GM21737 (cell line): ENCODE results near the gene KDR.

Experiments used
- ATAC-seq: cut with Tn5 transposase; IDR thresholded peaks from one replicate; pipeline ENCODE4 v1.9.1; 2021; ENCODE audit warnings: mild to moderate bottlenecking, moderate library complexity; ENCODE audit not compliant: unreplicated experiment

KDR gene

DNA sequence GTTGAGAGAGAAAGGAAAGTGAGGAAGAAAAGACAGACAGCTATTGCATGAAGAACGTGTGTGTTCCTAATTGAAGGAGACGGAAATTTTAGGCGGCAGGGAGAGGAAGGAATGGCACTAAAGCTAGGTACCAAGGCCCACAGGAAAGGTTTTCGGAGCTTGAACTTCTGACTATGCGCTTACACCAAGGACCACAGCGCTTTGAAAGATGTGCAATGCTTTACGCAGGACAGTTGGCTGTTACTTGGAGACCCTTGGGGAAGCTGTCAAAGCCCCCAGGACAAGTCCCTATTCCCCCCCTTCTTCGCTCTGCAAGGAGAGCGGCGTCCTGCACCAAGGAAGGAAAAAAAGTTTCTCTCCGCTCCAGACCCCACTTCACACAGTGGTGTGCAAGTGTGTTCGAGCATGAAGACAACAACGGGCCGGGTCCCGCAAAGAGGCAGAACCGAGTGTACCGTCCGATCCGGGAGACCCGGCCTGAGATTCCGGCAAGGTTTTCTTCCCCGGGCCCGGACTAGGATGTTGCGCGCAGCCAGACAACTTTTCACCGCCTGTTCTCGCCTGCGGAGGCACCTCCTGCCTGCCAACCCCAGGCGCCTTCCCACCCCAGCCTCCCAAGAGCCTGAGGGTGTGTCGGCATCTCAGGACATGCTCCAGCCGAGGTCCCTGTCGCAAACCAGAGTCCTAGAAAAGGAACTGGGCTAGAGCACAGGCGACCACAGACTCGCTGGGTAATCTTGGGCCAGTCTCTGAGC is 896 bp downstream of the KDR start:
- ATAC-seq, result no peak

DNA sequence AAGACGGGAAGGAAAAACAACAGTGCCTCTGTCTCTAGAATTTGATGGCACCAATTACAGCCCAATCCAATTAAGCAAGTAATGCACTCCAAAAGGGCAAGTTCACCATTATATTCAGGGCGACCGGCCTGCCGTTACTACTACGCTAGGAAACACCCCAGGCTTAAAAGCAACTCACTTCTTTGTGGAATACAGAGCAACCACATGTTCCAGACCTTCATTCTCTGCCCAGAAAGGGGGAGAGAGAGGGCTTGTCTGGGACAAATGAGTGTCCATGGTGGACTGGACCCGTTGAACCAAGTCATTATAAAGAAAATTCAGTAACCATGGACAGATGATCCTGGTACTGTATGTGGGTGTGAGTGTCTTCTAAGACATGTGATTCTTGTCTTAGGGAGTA is 1.6 kb downstream of the KDR start:
- ATAC-seq, result no peak

DNA sequence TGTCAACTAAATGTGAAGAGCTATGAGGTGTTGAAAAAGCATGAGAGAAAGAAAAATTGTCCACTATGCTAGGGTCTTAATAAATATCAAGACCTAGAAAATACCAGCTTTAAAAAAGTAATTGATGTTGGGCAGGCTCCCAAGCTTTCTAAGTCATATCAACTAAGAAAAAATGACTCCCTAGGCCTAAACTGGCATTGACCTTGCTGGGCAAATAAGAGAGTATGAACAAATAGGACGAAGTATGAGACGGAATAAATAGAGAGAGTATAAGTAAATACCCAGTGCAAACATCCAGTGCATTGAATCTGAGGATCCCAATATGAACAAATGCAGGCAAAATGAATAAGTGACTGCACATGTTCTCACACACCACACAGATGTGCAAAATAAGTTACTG is 3.2 kb downstream of the KDR start:
- no peak for ATAC-seq

DNA sequence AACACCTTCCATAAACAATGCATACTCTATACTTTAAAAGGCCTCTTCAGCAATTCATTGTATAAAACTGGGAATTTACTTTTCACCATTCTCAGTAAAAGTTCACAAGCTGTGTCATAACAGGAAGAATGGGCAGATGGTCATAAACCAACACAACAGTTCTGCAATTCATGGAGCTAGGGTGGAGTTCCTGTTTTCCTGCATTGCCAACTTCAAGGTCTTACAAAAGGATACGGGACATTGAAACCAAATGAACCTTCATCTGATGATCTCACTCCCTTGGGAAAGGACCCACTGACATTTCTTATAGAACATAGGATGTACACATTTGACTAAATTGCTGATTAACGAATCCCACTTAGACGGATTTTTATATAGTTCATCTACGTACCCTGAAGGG is 4.1 kb downstream of the KDR start:
- no peak for ATAC-seq

DNA sequence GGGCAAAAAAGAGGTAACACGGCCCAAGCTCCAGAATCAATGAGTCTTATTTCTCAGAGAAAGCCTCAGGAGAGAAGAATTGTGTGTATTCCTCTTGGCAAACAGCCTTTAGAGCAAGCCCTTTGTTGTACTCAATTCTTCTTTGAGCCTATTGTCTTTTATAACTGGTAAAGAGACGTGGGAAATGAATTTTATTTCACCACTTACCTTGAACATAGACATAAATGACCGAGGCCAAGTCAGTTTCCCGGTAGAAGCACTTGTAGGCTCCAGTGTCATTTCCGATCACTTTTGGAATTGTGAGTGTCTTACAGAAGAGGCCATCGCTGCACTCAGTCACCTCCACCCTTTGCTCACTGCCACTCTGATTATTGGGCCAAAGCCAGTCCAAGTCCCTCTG is 7.0 kb downstream of the KDR start:
- ATAC-seq, result no peak

DNA sequence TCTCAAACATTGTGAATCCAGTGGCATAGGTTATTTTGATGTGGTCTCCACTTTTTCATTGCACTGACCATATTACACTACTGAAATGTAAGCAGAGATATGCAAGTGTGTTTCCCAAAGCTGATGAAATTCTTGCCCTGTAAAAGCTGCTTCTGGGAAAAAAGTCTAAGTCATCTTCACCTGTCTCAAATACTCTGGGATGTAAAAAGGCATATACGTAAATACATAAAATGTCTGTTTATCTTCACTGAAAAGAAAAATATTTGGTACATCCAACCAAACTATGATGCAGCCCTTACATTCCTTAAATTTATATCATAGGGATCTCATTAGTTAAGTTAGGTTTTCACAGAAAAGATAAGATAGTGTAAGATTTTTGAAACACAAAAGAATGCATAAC is 7.9 kb downstream of the KDR start:
- ATAC-seq, result no peak

DNA sequence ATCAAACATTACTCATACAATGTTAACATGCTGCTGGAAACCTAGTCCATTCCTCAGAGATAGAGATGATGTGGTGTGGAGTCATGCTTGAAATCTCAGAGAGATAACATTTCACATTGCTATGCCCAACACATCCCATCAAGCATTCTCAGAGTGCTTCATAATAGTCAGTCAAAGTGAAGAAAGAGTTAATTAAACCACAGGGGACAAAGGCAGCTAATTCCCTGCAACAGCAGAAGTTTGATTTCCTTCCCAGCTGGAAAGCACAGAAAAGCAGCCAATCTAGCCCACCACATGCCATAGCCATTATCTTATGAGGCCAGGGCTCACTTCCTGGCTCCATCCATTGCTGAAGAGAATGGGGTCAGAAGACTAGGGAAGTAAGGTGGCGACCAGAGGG is 8.9 kb downstream of the KDR start:
- no peak for ATAC-seq

DNA sequence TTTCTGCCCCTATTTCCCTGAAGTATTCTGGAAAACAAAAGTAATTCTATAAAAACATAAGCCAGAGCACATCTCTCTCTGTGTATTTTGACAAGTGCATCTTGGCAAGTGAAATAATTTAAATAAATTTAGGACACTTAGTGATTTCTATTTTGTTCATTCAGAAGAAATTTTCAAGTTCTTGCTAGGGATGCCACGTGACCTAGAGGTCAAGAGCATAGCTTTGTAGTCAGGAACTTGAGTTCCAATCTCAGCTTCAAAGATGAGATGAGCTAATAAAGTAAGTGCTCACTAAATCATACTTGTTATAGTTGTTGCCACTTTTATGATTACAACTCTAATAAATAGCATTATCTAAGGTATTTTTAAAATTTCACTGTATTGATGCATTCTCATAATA is 13.8 kb downstream of the KDR start:
- no peak for ATAC-seq

DNA sequence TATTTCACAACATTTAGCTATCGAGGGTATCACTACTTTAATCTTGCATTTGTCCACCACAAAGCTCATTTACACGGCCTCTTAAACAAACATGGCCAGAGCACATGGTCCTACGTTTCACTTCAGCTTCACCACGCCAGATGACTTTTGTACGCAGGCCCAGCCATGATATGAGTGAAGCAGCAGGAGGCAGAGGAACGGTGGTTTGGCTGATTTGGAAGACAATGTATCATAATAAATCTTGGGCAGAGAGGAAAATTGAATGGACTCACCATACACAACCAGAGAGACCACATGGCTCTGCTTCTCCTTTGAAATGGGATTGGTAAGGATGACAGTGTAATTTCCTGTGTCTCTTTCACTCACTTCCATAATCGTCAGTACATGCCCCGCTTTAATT is 15.3 kb downstream of the KDR start:
- ATAC-seq, result no peak

DNA sequence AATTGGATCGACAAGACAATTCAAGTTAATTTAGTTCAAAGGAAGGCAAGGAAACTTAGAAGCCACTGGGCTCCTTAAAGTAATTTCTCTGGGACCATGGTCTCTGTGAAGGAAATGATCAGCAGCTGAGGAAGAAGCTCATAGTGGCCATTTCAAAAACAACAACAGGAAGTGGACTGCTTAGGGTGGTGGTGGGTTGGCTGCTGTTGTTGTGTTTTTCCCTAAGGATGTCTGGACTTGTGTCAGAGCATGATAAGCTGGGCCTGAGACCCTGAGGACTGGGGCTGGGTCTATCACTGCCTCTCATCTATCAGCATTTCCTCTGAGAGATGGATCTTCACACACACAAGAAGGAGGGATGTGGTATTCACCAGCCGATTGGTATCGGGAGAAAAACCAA is 18.3 kb downstream of the KDR start:
- no peak for ATAC-seq

DNA sequence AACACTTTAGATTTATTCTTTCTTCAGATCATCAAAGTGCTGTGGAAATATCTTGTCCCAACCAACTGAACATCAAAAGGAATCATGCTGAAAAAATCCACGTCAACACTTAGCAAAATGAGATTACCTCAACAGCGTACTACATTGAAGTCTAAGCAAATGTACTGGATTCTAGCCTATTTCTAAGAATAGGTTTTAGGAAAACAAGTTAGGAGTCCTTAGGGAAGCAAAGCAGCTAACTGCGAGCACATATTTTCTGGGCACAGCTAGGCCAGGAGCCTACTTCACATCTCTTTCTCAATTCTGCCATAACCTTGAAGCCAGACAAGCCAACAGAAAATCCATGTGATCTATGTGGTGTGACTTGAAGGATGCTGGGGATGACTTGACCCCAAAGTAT is 22.2 kb downstream of the KDR start:
- ATAC-seq, result no peak

DNA sequence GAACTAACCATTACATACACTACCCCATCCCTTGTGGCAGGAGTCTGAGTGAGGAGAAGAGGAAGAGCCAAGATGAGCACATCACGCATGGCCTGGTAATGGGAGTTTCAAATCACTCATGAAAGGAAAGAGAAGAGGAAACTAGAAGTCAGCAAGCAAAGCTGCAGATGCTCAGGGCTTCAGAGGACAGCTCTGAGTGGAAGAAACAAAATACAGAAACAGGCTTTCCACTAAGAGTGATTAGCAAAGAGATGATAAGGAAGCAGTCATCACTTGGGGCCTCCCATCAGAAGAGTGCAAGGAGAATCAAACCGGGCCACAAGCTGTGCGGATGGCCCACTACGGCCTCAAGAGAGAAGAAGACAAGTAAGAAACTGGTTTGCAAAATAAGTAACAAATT is 25.6 kb downstream of the KDR start:
- ATAC-seq, result no peak

DNA sequence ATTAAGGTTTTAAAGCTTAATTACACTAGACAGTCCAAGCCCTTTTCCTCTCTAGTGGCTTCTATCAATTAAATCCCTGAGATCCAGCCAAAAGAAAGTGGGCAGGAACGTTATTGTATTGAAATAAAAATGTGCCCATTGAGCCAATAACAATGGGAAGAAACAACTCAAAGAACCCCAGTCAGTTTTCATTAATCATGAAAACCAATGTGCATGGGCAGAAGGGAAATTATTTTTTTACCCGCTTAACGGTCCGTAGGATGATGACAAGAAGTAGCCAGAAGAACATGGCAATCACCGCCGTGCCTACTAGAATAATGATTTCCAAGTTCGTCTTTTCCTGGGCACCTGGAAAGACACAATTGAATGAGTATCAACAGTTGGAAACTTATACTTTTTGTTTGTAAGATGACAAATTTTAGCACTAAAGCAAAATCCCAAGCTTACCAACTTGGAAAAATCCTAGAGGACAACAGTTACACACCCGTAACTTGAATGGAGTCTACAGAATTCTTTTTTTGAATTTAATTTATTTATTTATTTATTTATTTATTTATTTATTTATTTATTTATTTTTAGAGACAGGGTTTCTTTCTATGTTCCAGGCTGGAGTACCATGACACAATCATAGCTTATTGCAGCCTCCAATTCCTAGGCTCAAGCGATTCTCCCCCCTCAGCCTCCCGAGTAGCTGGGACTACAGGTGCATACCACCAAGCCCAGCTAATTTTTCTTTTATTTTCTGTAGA is 26.8 kb downstream of the KDR start:
- ATAC-seq, result no peak

DNA sequence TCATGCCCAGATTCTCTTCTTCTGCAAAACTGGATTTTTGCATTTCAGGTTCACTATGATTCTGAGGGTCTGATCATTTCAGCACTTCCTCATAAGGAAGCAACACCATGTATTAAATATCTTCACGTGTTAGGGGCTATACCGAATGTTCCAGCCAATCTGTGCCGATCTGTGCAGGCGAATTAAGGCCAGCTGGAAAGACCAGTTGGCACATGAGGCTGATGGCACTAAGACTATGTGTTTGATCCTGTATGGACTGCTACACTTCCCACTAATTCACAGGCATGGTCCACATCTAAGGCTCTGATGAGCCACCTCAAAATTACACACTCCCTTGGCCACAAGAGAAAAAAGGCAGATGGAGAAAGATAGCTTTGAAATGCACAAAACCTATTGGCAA is 28.8 kb downstream of the KDR start:
- ATAC-seq, result no peak

DNA sequence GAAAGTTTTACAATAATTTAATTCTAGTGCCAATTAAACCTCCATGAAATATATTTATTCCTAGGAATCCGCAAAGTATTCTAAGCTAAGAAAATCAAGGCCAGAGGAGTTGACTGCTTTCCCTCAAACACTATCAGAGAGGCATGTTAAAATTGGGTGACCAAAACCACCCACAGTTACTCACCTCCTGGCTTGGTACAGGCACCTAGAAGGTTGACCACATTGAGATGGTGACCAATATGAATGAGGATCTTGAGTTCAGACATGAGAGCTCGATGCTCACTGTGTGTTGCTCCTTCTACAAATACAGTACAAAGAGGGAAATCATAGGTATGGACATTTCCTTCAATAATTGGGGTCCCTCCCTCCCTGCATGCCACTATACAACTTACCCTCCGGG is 29.4 kb downstream of the KDR start:
- ATAC-seq, result no peak

DNA sequence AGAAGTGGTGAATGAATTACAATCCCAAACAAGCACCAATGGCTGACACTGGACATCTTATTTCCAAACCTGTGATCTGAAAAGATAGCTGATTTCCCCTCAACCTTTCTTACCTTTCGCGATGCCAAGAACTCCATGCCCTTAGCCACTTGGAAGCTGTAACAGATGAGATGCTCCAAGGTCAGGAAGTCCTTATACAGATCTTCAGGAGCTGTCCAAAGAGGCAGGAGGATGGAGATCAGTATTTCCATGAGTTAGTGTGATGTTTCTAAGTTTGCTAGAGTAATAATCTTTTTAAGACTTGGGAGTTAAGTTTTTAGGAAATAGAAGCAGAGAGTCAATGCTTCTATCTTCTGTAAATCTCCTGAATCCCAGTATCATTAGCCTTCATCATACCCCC is 32.9 kb downstream of the KDR start:
- ATAC-seq, result no peak

DNA sequence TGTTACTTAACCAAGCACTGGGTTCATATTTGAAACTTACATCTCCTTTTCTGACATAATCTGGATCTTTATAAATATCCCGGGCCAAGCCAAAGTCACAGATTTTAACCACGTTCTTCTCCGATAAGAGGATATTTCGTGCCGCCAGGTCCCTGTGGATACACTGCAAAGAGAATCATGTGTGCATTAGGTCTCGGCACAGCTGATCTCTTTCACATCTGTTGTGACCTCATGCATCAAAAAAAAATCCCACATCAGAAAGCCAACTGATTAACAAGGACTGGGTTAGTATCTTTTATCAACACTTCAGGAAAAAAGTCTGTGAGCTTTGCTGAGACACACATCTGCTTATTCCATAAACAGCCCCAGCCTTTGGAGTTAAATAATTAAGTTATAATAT is 35.5 kb downstream of the KDR start:
- no peak for ATAC-seq

DNA sequence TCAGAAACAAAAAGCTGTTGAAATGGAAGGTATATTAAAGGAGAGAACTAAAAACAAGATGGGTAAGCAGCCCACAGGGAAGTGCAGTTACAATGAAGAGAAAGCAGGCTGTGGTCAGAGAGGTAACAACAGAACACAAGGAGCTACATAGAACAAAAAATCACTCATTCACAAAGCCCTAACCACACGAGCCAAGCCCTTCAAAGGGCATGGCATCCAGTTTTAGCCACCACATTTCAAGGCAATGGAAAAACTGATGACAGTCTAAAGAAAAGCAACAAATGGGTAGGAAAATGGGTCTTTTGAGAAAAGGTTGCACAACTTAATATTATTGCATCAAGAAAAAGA is 37.5 kb downstream of the KDR start:
- no peak for ATAC-seq

DNA sequence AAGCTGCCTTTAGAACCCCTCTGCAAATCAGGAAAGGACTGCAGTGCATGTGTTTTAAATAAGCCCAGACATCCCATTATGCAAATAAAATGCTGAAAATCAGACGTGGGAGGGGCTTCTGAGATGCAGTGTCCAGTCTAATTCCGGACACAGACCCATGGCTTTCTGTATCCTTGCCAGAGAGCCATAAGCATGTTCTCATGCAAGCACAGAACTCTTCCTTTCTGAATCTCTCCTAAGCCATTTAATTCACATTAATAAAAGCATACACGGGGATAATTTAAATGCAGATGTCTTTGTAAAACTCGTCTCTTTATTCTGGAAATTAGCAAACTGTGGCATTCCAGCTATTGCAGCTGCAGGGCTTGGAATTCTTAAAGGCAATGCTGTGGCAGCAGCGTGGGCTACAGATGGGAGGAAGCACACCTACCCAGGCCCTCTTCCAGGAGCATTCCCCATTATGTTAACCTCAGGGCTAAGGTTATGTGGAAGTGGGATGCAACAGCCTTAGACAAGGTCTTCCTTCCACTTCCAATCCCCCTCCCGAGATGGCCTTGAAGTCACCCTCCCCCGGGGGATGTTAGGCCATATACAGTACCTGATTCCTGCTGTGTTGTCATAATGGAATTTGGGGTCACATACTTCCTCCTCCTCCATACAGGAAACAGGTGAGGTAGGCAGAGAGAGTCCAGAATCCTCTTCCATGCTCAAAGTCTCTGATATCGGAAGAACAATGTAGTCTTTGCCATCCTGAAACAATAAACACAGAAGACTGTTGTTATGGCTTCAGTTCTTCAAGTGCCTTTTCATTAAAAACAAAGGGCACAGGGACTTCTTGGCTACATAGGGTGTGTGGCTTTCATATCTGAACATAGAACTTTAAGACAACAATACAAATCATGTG is 38.1 kb downstream of the KDR start:
- ATAC-seq, result no peak

DNA sequence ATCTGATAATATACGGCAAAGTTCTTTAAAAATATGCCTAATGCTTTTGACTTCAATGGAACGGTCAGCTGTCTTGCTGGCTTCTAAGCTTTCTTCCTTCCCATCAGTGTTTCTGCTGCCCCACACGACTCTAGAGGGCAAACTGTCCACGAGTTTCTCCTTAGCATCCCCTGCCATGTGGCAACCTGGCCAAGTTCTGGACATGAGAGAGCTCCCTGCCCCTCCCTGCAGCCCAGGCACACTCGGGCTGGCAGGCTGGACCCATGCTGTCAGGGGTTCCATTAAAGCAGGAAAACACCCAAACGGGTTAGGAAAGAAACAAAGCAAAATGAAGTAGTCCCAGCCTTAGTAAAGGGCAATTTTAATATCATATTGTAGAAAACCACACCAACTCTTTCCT is 38.8 kb downstream of the KDR start:
- ATAC-seq, result no peak

DNA sequence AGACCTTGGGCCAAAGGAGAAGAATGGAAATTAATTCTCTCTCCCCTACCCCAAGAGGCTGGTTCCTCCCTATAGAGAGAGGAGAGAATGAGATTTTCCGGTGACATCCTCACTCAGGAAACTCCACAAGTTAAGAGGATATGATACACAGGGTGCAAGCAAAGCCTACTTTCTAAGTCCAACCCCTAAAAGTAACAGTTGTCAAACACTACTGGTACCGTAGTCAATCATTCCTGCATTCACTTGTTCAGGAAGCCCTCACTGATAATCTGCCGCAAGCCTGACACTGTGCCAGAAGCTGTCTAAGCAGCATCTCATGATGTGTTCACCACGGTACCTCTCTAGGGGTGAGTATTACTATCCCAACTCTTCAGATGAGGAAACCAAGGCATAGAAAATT is 41.7 kb downstream of the KDR start:
- no peak for ATAC-seq

DNA sequence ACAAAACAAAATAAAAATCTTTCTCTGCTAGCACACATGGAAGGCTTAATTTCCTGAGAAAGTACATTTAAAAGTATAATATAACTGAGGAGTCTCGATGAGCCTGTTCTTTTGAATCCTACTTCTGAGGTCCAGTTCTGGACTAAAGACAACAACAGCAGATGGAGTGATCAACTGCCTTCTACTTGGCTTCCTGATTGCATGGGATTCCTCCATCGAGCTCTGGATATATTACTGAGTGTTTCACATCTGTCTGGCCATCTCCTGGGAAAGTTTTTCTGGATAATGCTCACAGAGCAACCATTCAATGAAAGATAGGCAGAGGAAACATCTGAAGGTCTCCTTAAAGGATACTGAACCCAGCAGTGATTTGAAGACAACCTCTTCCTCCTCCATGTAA is 42.6 kb downstream of the KDR start:
- ATAC-seq, result no peak
